Daoy (cell line): ENCODE measurements around the gene AGBL3. TPM values are rescaled to one million over a fixed set of nuclear protein-coding genes. Genes with fewer than 3 reads are reported as not detected.
"Not testable (repeated sequence)": the region's sequence is repeated elsewhere in the genome, so short reads cannot be mapped to it uniquely, and the experiment has no call there.

Experiments
- DNase-seq: peaks from one replicate; pipeline ENCODE4 v3.0.0-alpha.2; 2015; ENCODE audit warnings: low read depth
- total RNA-seq: library from RNA; depleted of rRNA; stranded (reverse); fragments of >200 nt; shearing (Covaris generic); gene quantifications from 2 replicates; pipeline ENCODE4 v1.2.3, GENCODE V29; 2014

Gene AGBL3
- total RNA-seq, 1 experiment from 2014 or later = 3.3 TPM

- DNase-seq = no peak
Observed at GRCh38 chr7:134963036-134963435, 23.3 kb upstream of the AGBL3 start.

GRCh38 chr7:134966691-134967090, 19.6 kb upstream of the AGBL3 start:
- DNase-seq = no peak

- DNase-seq = no peak
Observed at GRCh38 chr7:134968110-134968509, 18.2 kb upstream of the AGBL3 start.

GRCh38 chr7:134981645-134982044, 4.7 kb upstream of the AGBL3 start:
- not testable (repeated sequence) for DNase-seq

- no peak for DNase-seq
Observed at GRCh38 chr7:134985894-134986362, 380 bp upstream of the AGBL3 start.

DNA sequence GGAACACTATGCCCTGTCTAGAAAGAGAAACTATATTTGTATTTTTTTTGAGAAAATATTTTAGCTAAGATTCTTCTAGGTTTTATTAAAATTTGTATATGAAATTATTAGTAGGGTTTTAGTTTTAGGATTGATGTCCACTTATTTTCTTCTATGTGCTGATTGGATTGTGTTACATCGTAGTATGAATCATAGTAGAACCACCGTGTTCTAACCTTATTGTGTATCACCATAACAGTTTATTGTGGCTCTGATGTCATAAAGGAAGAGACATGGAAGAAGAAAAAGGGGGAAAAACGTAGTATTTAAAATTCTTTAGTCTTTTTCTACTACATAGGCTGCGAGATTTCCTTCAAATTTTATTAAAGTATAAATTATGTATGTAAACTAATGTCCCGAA, 1.9 kb downstream of the AGBL3 start:
- no peak for DNase-seq

- no peak for DNase-seq
Observed at GRCh38 chr7:134991469-134992339, 5.4 kb downstream of the AGBL3 start.

DNA sequence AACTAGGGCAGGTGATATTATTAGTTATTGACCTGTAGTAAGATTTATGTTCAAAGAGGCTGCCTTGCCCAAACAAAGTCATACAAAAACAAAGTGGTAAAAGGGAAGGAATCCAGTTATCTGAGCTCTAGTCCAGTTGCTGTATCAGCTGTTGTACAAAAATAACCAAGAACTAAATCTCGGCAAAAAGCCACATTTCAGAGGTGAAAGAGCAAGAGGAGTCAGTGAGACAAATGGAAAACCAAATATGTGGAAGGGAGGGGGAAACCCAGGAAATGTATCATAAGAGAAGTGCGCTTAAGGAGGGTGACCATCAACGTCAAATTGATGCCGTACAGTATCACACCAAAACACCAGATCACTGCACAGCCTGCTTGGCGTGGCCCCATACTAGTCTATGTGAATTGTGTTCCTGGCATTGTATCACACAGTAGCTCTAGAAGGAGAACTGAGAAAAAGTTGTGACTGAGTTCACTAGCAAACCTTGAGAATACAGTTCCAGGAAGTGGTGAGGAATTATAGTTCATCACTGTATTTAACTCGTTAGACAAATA, 6.4 kb downstream of the AGBL3 start:
- no peak for DNase-seq

GRCh38 chr7:134993877-134994456, 7.7 kb downstream of the AGBL3 start:
- DNase-seq = no peak

DNA sequence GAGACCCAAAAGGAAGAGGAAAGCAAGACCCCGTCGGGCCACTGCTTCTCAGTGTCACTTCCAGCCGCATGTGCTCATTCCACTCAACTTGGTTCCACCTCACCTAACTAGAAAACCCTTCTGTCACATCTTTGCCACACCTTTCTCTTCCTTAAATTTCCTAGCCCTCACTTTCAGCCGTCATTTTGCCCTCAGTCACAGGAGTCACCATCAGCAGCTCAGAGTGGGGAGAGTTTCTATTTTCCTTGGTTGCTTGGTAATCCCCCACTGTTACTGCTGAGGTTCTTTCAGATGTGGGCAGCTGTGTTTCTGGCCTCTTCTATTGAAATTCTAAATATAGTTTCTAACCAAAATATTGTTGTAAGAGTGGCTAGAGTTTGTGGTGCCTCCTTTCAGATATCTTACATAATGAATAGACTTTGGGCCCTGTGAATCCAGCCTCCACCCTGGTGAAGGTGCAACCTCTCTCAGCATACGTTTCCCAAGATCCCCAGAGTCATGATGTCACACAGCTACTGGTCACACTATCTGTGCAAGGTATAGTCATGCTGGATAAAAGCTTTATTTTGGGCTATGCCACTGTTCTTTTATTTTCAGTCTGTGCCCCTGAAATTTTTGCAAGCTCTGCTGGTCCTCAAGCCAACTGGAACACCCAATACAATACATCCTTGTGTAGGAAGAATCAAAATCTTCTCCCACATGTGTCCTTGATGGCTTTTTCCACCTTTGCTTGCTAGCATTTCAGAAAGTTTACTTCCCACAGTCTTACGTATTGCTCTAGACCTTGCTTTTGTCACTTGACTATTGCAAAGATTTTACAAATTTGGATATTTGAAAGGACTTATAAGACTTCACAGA, 9.2 kb downstream of the AGBL3 start:
- no peak for DNase-seq

GRCh38 chr7:134996097-134996550, 9.8 kb downstream of the AGBL3 start:
- DNase-seq = no peak

GRCh38 chr7:134997214-134997885, 11.0 kb downstream of the AGBL3 start:
- DNase-seq = no peak

DNA sequence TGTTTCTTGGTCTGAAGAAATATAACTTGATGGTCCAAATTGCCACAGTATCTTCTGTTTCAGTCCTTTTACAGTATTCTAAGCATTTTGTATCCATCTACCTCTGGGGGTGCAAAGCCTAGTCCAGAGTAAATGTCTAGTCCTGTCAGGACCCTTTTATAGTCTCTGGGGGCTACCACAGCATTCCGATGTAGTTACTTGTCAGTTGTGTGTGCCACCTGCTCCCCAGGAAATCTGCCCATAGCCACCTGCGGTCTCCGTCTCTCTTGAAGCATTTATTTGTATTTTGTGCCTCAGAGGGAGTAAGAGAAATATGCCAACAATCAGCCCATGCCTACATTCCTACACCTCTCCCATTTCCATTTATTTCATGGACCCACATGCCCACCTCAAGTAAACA, 12.8 kb downstream of the AGBL3 start:
- peak; percentile 58 for DNase-seq

DNA sequence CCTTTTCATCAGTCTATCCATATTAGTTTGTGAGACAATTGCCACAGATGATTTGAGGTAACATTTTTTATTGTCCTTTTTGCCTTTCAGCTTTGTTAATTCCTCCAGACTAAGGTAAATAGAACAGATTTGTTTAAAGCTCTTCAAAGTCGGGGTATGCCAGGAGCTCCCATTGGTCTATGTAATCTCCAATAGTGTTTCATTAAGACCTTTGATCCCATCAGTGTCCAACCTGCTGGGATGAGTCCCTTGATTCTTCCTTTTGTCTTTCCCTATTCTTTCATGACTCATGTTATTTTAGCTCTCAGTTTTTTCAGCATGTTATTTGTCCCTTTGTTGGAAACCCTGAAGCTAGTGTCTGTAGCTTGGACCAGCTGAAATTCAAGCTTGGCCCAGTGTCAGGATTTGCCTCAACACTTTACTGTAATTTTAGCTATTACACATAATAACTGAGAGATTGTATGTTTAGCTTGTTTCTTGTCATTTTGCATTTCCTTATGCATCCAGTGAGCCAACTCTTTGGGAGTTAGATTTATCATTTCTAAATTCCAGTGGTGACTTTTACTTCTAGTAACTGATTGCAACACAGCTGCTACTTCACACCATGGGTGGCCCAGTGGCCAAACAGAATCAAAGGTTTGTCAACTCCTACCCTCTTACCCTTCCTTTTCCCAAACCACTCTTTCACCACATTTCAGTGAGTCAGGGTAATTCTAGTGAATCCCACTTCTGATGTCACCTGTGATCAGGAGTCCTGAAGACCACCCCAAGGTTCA, 15.3 kb downstream of the AGBL3 start:
- peak; percentile 15 for DNase-seq

DNA sequence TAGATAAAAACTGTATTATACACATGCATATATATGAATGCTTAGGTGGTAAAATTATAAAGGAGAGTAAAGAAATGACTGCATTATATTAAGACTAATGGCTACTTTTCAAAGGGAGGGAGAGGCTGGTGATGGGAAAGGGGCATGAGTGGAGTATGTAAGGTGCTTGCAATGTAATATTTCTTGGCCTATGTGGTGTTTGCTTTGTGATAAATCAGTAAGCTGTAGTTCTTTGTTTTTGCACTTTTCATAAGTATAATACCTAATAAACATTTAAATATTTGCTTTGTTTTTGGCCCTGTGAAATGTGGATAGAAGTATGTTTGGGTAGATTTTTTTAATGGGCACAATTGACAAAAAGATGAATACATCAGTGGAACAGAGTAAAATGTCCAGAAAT, 25.9 kb downstream of the AGBL3 start:
- no peak for DNase-seq

- DNase-seq = no peak
Observed at GRCh38 chr7:135023622-135024021, 37.3 kb downstream of the AGBL3 start.

DNA sequence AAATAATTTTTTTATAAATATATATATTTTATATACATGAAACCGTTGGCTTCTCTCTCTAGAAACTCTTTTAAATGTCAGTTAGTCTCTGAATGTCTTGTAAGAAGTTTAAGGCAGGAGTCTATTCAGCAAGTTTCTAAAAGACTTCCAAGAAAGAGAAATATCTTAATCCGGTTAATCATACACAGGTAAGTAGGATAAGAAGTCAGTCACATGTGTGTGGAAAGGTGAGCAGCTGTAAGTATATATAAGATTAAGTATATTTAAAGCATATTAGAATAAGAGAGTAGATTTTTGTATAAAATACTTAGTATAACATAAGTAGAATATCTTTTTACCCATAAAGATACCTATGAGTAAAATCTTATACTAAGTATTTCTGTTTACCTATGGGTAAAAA, 48.9 kb downstream of the AGBL3 start:
- DNase-seq = no peak

DNA sequence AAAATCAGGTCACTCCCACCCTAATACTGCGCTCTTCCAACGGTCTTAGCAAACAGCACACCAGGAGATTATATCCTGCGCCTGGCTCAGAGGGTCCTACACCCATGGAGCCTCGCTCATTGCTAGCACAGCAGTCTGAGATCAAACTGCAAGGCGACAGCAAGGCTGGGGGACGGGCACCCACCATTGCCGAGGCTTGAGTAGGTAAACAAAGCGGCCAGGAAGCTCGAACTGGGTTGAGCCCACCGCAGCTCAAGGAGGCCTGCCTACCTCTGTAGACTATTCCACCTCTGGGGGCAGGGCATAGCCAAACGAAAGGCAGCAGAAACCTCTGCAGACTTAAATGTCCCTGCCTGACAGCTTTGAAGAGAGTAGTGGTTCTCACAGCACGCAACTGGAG, 80.7 kb downstream of the AGBL3 start:
- DNase-seq = not testable (repeated sequence)

DNA sequence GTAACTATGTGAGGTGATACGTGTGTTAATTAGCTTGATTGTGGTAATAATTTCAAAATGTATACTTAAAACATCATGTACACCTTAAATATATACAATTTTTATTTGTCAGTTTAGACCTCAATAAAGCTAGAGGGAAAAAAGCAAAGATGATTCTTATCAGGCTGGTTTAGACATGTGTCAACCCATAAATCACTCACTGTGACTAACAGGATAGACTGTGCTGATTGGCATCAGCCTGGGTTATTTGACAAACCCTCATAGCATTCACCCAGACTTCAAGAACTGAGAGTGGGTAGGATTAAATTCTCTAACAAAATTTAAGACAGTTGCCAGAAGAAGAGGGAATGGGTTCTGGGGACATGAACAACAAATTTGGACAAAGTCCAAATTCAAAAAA, 87.8 kb downstream of the AGBL3 start:
- no peak for DNase-seq

DNA sequence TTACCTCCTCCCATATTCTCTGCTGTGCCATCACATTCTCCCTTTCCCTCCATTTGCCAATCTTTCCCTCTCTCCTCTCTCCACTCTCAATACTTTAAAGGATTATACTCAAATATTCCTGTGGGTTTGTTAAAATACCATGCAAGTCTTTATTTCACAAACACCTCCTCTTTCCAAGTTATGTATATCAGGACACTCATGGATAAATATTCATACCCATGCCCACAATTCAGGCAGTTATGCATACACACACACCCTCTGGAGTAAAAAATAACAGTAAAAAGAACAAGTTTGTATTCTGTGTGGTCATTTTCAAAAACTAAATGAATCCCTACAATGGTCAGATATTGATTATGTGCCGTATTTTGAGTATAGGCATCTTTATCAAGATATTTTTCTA, 88.2 kb downstream of the AGBL3 start:
- DNase-seq = no peak

DNA sequence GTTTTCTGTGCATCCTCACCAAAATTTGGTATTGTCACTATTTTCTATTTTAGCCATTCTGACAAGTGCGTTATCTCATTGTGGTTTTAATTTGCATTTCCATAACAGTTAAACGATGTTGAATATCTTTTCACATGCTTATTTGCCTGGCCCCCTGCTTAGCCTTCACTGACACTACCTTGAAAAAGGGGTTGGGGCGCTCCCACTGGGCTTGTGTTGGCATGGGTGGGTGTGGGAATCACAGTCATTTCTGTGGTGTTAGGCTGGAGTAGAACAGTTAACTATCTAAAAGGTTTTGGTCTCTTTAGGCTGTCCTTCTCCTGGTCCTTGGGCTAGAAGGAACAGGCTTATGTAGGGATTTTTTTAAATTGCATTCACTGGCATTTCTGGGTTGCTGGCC, 89.4 kb downstream of the AGBL3 start:
- DNase-seq = no peak
